Muscle layer of colon (tissue), 2 donors: Measurements from ENCODE around the gene ADGRL1.
"Not testable (repeated sequence)": the region's sequence is repeated elsewhere in the genome, so short reads cannot be mapped to it uniquely, and the experiment has no call there.

Experiments
- H3K27ac ChIP-seq: one replicate; pipeline ENCODE4 v1.7.0; 2013; ENCODE audit warnings: low read depth, mild to moderate bottlenecking, low read length, moderate library complexity
- H3K27me3 ChIP-seq, 2 donors: one replicate each; pipeline ENCODE4 v1.7.0; 2013; ENCODE audit warnings: low read length in 2 of 2, mild to moderate bottlenecking in 2 of 2; ENCODE audit not compliant: insufficient read depth in 2 of 2, control insufficient read depth in 1 of 2
- H3K36me3 ChIP-seq: one replicate; pipeline ENCODE4 v1.7.0; 2013; ENCODE audit warnings: mild to moderate bottlenecking, low read length; ENCODE audit not compliant: insufficient read depth
- H3K4me1 ChIP-seq: one replicate; pipeline ENCODE4 v1.7.0; 2013; ENCODE audit warnings: mild to moderate bottlenecking, low read length; ENCODE audit not compliant: insufficient read depth
- H3K4me3 ChIP-seq, 2 donors: one replicate each; pipeline ENCODE4 v1.7.0; 2013; ENCODE audit warnings: low read length in 2 of 2, low read depth in 1 of 2, mild to moderate bottlenecking in 1 of 2, moderate library complexity in 1 of 2
- H3K9ac ChIP-seq: one replicate; pipeline ENCODE4 v1.7.0; 2013; ENCODE audit warnings: low read length
- H3K9me3 ChIP-seq: one replicate; pipeline ENCODE4 v1.7.0; 2013; ENCODE audit warnings: mild to moderate bottlenecking, low read length
- donor health status: abdominal sarcoma.
- donor health status: Adenocarcinoma of cecum.

ADGRL1 gene

DNA sequence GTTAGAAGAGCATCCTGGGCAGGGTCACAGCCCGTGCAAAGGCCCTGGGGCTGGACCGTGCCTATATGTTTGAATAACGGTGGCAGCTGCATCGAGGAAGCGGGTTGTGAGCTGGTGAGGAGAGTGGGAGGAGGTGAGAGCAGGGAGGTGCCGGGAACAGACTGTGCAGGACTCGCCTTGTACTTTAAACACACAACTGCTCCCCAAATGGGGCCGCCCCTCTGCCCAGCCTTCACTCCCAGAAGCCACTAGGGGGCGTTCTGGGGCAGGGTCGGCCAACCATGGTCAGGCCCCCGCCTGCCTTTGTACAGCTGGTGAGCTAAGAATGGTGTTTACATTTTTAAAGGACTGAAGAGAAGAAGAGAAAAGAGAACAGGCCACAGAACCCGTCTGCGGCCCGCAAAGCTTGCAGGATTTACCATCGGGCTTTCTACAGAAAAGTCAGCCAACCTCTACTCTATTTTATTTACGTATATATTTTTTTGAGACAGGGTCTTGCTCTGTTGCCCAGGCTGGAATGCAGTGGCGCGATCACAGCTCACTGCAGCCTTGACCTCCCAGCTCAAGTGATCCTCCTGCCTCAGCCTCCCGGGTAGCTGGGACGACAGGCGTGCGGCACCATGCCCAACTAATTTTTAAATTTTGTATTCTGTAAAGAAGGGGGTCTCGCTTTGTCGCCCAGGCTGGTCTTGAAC, 5.7 kb downstream of the ADGRL1 start:
- H3K27ac ChIP-seq, H3K27me3 ChIP-seq: not testable (repeated sequence)

DNA sequence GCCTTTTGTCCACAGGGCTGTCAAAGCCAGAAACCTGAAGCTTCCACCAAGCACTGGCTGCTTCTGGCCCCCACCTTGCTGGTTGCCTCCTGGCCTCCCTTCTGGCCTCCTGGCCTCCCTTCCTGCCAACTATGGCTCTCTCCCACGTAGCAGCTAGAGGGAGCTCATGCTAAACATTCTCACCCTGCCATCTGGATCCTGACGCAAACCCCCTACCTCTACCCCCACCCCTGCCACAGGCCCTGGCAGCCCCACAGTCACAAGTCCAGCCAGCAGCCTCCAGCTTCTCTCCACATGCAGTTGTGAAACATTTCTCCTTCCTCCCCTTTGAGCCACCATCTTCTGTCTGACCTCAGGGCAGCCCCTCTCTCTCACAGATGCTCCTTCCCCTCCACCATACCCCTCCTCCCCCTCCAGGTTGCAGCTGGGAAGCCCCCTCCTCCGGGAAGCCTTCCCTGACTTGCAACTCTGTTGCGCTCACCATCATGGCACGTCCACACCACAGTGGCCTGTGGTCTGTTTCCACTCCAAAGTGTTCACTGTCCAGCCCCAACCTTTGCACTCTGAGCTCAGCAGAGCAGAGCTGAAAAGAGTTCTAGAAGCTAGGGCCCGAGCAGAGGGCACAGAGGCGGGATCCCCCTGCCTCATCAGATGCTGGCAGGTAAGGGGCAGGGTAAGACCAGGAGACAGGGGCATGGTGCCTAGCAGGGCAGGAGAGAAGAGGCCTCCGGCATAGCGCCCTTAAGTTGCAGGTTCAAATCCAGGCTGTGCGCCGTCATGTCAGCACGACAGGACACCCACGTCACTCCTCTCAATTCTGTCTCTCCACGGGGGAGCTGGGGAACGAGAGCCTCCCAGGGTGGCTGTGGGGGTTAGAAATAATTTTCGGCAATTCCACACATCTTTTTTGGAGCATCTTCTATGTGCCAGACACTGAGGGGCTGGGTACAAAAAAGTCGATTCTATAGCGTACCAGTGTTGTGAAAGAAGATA, 7.3 kb downstream of the ADGRL1 start:
- Histone ChIP-seq H3K9me3 (no peaks in the 10 kb centered on the region), H3K36me3 (no peaks in the 10 kb centered on the region), H3K9ac (no peak overlapping the region), H3K27ac (no peak overlapping the region), H3K27me3 (no peaks in the 10 kb centered on the region), H3K4me3 (no peak overlapping the region), H3K4me1 (peaks cover 14% of the 10 kb centered on the region)

More for the DNA sequence above, 5.7 kb downstream of the ADGRL1 start:
- not testable (repeated sequence) for H3K4me3 ChIP-seq, H3K9me3 ChIP-seq, H3K9ac ChIP-seq, H3K4me1 ChIP-seq, H3K36me3 ChIP-seq

DNA sequence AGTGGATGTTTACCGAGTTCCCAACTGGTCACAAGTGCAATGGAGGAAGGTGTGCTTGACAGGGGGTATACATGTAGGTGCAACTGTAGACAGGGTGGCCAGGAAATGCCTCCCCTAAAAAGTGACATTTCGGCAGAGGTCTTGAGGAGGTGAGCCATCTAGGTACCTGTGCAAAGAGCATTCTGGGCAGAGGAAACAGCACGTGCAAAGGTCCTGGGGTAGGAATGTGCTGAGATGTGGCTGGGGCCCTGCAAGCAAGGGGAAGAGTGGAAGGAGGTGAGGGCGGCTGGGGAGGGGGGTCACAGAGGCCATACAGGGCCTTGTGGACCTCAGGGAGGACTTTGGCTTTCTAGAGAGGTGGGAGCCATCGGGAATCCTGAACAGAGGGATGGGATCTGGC, 8.1 kb downstream of the ADGRL1 start:
- Histone ChIP-seq H3K9me3 (no peaks in the 10 kb centered on the region), H3K36me3 (no peaks in the 10 kb centered on the region), H3K4me1 (peaks cover 14% of the 10 kb centered on the region), H3K4me3 (no peak overlapping the region), H3K27ac (no peak overlapping the region), H3K9ac (no peak overlapping the region), H3K27me3 (no peaks in the 10 kb centered on the region)

DNA sequence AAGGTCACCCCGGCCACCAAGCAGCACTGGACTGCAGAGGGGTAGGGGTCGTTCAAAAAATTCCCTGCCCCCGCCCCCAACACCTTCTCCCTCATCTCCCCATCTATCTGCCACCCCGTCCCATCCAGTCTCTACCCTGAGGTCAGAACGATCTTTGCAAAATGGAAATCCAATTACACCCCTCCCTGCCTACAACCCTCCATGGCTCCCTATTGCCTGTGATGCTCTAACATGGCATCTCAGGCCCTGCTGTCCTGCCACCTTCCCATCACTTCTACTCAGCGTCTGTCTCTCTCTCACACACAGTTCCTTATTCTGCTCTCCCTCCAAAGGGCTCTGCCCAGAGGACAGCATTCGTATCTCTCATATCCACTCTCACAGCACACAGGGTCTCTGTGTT, 8.7 kb downstream of the ADGRL1 start:
- H3K9ac ChIP-seq, H3K27ac ChIP-seq, H3K36me3 ChIP-seq, H3K9me3 ChIP-seq, H3K27me3 ChIP-seq, H3K4me3 ChIP-seq: not testable (repeated sequence)
- H3K4me1 ChIP-seq: peaks cover 14% of the 10 kb centered on the region

DNA sequence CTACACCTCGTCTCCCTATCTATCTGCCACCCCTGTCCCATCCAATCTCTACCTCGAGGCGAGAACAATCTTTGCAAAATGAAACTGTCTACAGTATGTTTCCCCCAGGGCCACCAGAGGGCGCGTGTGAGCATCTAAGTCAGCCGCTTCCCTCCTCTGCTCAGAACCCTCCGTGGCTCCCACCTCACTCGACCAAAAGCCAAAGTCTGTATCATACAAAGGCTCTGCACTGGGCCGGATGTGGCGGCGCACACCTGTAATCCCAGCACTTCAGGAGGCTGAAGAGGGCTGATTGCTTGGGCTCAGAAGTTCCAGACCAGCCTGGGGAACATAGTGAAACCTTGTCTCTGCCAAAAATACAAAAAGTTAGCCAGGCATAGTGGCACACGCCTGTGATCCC, 9.9 kb downstream of the ADGRL1 start:
- not testable (repeated sequence) for H3K27ac ChIP-seq, H3K4me3 ChIP-seq, H3K27me3 ChIP-seq, H3K9me3 ChIP-seq, H3K9ac ChIP-seq, H3K36me3 ChIP-seq
- peaks cover 14% of the 10 kb centered on the region for H3K4me1 ChIP-seq

DNA sequence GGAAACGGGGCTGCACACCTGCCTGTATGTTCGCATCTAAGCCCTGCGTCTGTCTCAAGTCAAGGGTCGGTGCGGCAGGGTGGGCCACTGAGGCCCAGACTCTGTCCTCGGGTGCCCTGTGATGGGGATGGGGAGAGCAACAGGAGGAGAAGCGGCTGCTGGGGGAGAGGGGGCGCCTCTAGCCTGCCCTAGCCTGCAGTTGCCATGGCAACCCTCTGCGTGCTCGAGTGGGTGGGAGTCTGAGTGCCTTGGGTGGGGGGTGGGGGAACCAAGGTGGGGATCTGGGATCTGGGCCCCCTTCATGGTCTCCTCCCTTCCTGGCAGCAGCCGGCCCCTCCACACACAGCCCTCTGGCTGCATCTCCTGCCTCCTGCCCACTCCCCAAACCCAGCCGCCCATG, 10.8 kb downstream of the ADGRL1 start:
- not testable (repeated sequence) for H3K9me3 ChIP-seq, H3K4me3 ChIP-seq

DNA sequence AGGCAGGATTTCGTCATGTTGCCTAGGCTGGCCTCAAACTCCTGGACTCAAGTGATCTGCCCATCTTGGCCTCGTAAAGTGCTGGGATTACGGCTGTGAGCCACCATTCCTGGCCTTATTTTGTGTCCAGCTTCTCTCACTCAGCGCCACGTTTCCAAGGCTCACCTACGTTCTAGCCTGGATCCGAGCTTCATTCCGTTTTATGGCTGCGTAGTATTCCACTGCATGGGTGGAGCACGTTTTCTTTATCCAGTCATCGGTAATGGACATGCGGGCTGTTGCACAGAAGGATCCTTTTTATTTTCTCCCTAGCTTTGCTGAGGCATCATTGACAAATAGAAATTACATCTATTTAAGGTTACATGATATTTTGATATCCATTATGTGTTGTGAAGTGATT, 16.6 kb downstream of the ADGRL1 start:
- H3K27me3 ChIP-seq: no peaks in the 10 kb centered on the region
- H3K36me3 ChIP-seq: no peaks in the 10 kb centered on the region
- H3K4me3 ChIP-seq: no peak overlapping the region
- no peak overlapping the region for H3K9ac ChIP-seq
- H3K9me3 ChIP-seq: no peaks in the 10 kb centered on the region
- H3K27ac ChIP-seq: no peak overlapping the region
- peaks cover 7% of the 10 kb centered on the region for H3K4me1 ChIP-seq

More for the DNA sequence above, 10.8 kb downstream of the ADGRL1 start:
- H3K4me1 ChIP-seq, H3K9ac ChIP-seq, H3K36me3 ChIP-seq, H3K27ac ChIP-seq, H3K27me3 ChIP-seq: not testable (repeated sequence)

DNA sequence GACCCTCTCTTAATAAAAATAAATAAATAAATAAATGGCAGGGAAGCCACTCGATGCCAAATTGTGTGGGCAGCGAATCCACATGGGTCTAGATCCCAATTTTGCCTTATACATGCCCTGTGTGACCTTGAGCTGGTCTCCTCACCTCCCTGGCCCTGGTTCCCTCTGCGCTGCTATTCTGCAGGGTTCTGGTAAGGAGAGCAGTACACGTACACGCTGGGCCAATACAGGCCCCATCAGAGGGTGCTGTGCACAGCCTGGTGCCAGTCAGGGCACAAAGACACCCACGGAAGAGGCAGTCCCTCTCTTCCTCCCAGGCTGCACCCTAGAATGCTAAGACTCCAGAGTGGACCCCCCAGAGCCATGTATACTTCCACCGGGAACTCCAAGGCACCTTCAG, 17.9 kb downstream of the ADGRL1 start:
- not testable (repeated sequence) for H3K9ac ChIP-seq, H3K4me3 ChIP-seq, H3K36me3 ChIP-seq, H3K27ac ChIP-seq, H3K9me3 ChIP-seq, H3K4me1 ChIP-seq, H3K27me3 ChIP-seq

DNA sequence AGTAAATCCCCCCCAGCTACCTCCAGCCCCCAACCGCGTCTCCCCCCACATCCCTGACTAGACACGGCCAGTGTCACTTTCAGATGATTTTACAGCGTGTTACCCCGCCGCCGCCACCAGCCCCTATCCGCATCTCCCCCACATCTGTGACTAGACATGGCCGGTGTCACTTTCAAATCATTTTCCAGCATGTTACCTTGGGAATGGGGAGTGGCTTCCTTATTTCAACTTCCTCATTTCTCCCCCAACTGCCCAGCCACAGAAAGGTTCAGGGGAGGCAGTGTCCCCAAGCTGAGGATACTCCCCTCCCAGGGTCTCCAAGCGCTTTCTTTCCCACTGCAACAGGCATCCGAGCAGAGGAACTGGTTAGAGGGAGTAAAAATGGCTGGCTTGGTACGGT, 18.4 kb downstream of the ADGRL1 start:
- Histone ChIP-seq H3K27me3 (no peaks in the 10 kb centered on the region), H3K9ac (no peak overlapping the region), H3K4me1 (no peaks in the 10 kb centered on the region), H3K4me3 (no peak overlapping the region), H3K27ac (no peak overlapping the region), H3K9me3 (no peaks in the 10 kb centered on the region), H3K36me3 (no peaks in the 10 kb centered on the region)

DNA sequence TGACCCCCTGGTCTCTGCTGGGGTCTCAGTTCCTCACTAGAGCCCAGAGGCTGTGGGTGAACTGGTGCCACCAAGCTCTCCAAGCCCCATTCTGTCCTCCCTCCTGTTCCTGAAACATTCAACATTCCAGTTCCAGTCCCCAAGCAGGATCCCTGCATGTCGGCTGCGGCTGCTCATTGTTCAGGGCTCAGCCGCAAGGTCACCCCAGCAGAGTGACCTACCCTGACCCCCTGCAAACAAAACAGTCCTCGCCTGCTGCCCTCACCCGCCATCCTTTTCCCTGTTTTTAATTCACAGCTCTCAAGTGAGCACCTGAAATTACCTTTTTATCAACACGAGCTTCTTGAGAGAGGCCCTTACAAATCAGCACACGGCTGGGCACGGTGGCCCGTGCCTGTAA, 19.3 kb downstream of the ADGRL1 start:
- H3K27ac ChIP-seq, H3K9me3 ChIP-seq: not testable (repeated sequence)

DNA sequence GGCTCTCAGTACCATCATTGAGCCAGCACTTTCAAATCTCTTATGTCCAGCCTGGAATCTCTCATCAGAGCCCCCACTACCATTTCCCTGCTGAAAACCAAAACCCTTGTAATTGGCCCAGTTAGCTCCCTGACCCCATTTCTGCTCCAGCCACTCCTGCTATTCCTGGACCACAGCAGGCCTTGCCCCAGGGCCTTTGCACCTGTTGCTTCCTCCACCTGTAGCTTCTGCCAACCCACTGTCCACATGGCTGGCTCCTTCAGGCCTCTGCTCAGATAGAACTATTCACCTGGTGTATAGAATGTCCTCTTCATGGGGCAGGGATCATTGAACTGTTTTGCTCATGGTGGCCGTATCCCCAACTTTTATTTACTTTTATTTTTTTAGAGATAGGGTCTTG, 20.3 kb downstream of the ADGRL1 start:
- H3K9me3 ChIP-seq: not testable (repeated sequence)

More for the DNA sequence above, 19.3 kb downstream of the ADGRL1 start:
- not testable (repeated sequence) for H3K4me1 ChIP-seq, H3K9ac ChIP-seq, H3K27me3 ChIP-seq, H3K4me3 ChIP-seq, H3K36me3 ChIP-seq

More for the DNA sequence above, 20.3 kb downstream of the ADGRL1 start:
- H3K9ac ChIP-seq, H3K27ac ChIP-seq, H3K4me1 ChIP-seq, H3K36me3 ChIP-seq, H3K4me3 ChIP-seq, H3K27me3 ChIP-seq: not testable (repeated sequence)
